CD4-positive, alpha-beta T cell (primary cell): ENCODE results near the gene GRID1. TPM values are rescaled to one million over a fixed set of nuclear protein-coding genes. Genes with fewer than 3 reads are reported as not detected.

ENCODE experiments used
- ATAC-seq: fragments of 200-7000 bp; cut with Tn5 transposase; one replicate; pipeline ENCODE4 v1.10.0; 2022; ENCODE audit warnings: mild to moderate bottlenecking; ENCODE audit not compliant: poor library complexity
- CTCF ChIA-PET: fragments of 350-600 bp; sonication (Branson Sonifier 250); formaldehyde crosslinking; loops from one replicate; lab custom pipeline; 2021; ENCODE audit warnings: antibody characterized with exemption, inconsistent platforms; lab: Charles Lee
- POLR2A ChIA-PET: fragments of 350-600 bp; sonication (Branson Sonifier 250); formaldehyde crosslinking; loops from one replicate; lab custom pipeline; 2021; ENCODE audit warnings: antibody characterized with exemption, inconsistent platforms; lab: Charles Lee
- DNase-seq, 14 experiments: peaks; one replicate each; pipeline ENCODE4 v3.0.0-alpha.2; 2013 to 2020; ENCODE audit warnings: mixed read lengths in 2 of 14
- H3K27ac ChIP-seq, 2 donors: one replicate each; pipeline versions ENCODE4 v1.5.1 to v1.7.0; 2013; ENCODE audit warnings: low read length in 2 of 2, low read depth in 1 of 2, mild to moderate bottlenecking in 1 of 2
- H3K27me3 ChIP-seq, 2 experiments: 1 replicate in 1 of 2; 2 replicates in 1 of 2; pipeline versions ENCODE4 v1.6.1 to v1.7.0; 2013; ENCODE audit warnings: low read length in 2 of 2, control low read depth in 1 of 2, mild to moderate bottlenecking in 1 of 2, moderate library complexity in 1 of 2; ENCODE audit not compliant: insufficient read depth in 2 of 2, control insufficient read depth in 1 of 2
- H3K36me3 ChIP-seq: one replicate; pipeline ENCODE4 v1.6.1; 2013; ENCODE audit warnings: low read length, control low read depth; ENCODE audit not compliant: insufficient read depth
- H3K4me1 ChIP-seq: one replicate; pipeline ENCODE4 v1.6.1; 2013; ENCODE audit warnings: low read length, control low read depth; ENCODE audit not compliant: insufficient read depth
- H3K4me3 ChIP-seq: one replicate; pipeline ENCODE4 v1.5.1; 2013; ENCODE audit warnings: mild to moderate bottlenecking, low read length, moderate library complexity
- H3K9me3 ChIP-seq, 2 experiments: 1 replicate in 1 of 2; 2 replicates in 1 of 2; pipeline versions ENCODE4 v1.6.1 to v1.7.0; 2013; ENCODE audit warnings: low read length in 2 of 2, mild to moderate bottlenecking in 2 of 2, control low read depth in 1 of 2, moderate library complexity in 1 of 2; ENCODE audit not compliant: control insufficient read depth in 1 of 2, insufficient read depth in 1 of 2
- H3K27ac Mint-ChIP-seq: one replicate; pipeline ENCODE4 v1.8.0; 2020; ENCODE audit warnings: mixed read lengths
- H3K27me3 Mint-ChIP-seq: one replicate; pipeline ENCODE4 v1.8.0; 2021; ENCODE audit warnings: mixed read lengths
- H3K36me3 Mint-ChIP-seq: one replicate; pipeline ENCODE4 v1.8.0; 2021; ENCODE audit warnings: low read depth, mixed read lengths
- H3K4me1 Mint-ChIP-seq: one replicate; pipeline ENCODE4 v1.8.0; 2021; ENCODE audit warnings: low read depth, mixed read lengths
- H3K4me3 Mint-ChIP-seq: one replicate; pipeline ENCODE4 v1.8.0; 2020; ENCODE audit warnings: mild to moderate bottlenecking, mixed read lengths
- H3K9me3 Mint-ChIP-seq: one replicate; pipeline ENCODE4 v1.8.0; 2020; ENCODE audit warnings: mixed read lengths
- CTCF ChIP-seq: fragments of 200-600 bp; IDR thresholded peaks from one replicate; pipeline ENCODE4 v1.8.0; 2022; ENCODE audit warnings: antibody characterized with exemption, mild to moderate bottlenecking
- intact Hi-C, 2 experiments: fragments of 100-400 bp; cut with DNase I in 1 of 2; cut with micrococcal nuclease in 1 of 2; formaldehyde crosslinking; loops; one replicate each; pipeline versions ENCODE4 v1.15.1 to v1.9.0; 2023 to 2025; cut with DNase I, micrococcal nuclease
- total RNA-seq, 174 experiments: library from RNA in 2 of 174; stranded (reverse) in 2 of 174; gene quantifications; one replicate each; pipeline ENCODE4 v1.2.3 and lab custom pipeline; 2021 to 2026

The GRID1 gene
- total RNA-seq, 2 experiments from 2014 or later = not detected

GRCh38 chr10:86030312-86030711 lies 336.3 kb downstream of the GRID1 start:
- no peaks in the 10 kb centered on the region for H3K4me1 ChIP-seq
- Mint-ChIP-seq H3K27ac (no peak overlapping the region), H3K4me1 (no peaks in the 10 kb centered on the region), H3K9me3 (no peaks in the 10 kb centered on the region), H3K27me3 (peaks cover 6% of the 10 kb centered on the region), H3K4me3 (no peak overlapping the region), H3K36me3 (no peaks in the 10 kb centered on the region)
- H3K4me3 ChIP-seq = no peak overlapping the region
- intact Hi-C loops = no loop called here
- no peaks in the 10 kb centered on the region for H3K36me3 ChIP-seq
- POLR2A ChIA-PET = no interaction called here
- H3K27ac ChIP-seq = no peak overlapping the region
- H3K9me3 ChIP-seq = no peaks in the 10 kb centered on the region
- no peaks in the 10 kb centered on the region for H3K27me3 ChIP-seq
- CTCF ChIA-PET = no interaction called here
- ATAC-seq (no peak), DNase-seq (no peak)
- TF ChIP-seq CTCF = no peak

- Mint-ChIP-seq H3K27ac (no peak overlapping the region), H3K4me1 (no peaks in the 10 kb centered on the region), H3K9me3 (no peaks in the 10 kb centered on the region), H3K27me3 (peaks cover 6% of the 10 kb centered on the region), H3K36me3 (no peaks in the 10 kb centered on the region), H3K4me3 (no peak overlapping the region)
- H3K27me3 ChIP-seq = no peaks in the 10 kb centered on the region
- ChIA-PET CTCF (no interaction called here), POLR2A (no interaction called here)
- no peak overlapping the region for H3K27ac ChIP-seq
- H3K36me3 ChIP-seq = no peaks in the 10 kb centered on the region
- no peaks in the 10 kb centered on the region for H3K4me1 ChIP-seq
- no peak overlapping the region for H3K4me3 ChIP-seq
- intact Hi-C loops = no loop called here
- H3K9me3 ChIP-seq = no peaks in the 10 kb centered on the region
- ATAC-seq (no peak), DNase-seq (no peak)
- TF ChIP-seq CTCF = no peak
Measured at GRCh38 chr10:86027346-86027745, 339.2 kb downstream of the GRID1 start.

GRCh38 chr10:86025509-86025908 lies 341.1 kb downstream of the GRID1 start:
- Histone ChIP-seq H3K27ac (no peak overlapping the region), H3K4me1 (no peaks in the 10 kb centered on the region), H3K9me3 (no peaks in the 10 kb centered on the region), H3K27me3 (no peaks in the 10 kb centered on the region), H3K36me3 (no peaks in the 10 kb centered on the region), H3K4me3 (no peak overlapping the region)
- no peaks in the 10 kb centered on the region for H3K36me3 Mint-ChIP-seq
- intact Hi-C loops = no loop called here
- ChIA-PET CTCF (no interaction called here), POLR2A (no interaction called here)
- H3K27me3 Mint-ChIP-seq = no peaks in the 10 kb centered on the region
- no peak overlapping the region for H3K27ac Mint-ChIP-seq
- DNase-seq (no peak), ATAC-seq (no peak)
- no peak overlapping the region for H3K4me3 Mint-ChIP-seq
- no peaks in the 10 kb centered on the region for H3K9me3 Mint-ChIP-seq
- no peak for TF ChIP-seq CTCF
- no peaks in the 10 kb centered on the region for H3K4me1 Mint-ChIP-seq
